NCI-H1417 treated with DMSO at 0.1 percent for 48 hours (cell line): ENCODE data around the gene GUF1.

Experiments
- DNase-seq: peaks from one replicate; lab custom pipeline; 2025; lab: John Stamatoyannopoulos, UW

Gene GUF1, protein sequence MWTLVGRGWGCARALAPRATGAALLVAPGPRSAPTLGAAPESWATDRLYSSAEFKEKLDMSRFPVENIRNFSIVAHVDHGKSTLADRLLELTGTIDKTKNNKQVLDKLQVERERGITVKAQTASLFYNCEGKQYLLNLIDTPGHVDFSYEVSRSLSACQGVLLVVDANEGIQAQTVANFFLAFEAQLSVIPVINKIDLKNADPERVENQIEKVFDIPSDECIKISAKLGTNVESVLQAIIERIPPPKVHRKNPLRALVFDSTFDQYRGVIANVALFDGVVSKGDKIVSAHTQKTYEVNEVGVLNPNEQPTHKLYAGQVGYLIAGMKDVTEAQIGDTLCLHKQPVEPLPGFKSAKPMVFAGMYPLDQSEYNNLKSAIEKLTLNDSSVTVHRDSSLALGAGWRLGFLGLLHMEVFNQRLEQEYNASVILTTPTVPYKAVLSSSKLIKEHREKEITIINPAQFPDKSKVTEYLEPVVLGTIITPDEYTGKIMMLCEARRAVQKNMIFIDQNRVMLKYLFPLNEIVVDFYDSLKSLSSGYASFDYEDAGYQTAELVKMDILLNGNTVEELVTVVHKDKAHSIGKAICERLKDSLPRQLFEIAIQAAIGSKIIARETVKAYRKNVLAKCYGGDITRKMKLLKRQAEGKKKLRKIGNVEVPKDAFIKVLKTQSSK

GRCh38 chr4:44678094-44679041, at the start of gene GUF1:
GUF1 (plus strand) TSS chr4:44678420; CDS start chr4:44678623, 203 bp downstream.
- DNase-seq: peak; percentile 43

- DNase-seq: peak; percentile 42
Measured at GRCh38 chr4:44629280-44629866, 48.8 kb upstream of the GUF1 start.

DNA sequence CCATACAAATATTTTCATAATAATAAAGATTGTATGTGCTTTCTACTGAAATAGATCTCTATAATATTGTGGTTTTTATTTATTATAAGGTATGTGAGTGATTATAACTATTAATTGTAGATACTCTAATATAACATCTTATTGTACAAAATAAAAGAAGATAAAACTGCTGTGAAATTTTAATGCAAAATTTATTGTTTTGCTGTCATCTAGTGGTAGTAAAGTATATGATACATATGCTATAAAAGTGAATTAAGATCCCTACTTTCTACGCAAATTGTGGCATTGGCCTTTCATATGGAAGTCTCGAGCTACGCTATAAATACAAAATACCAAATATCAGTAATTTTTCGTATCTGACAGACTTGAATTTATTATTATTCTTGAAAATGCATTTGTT, 46.1 kb upstream of the GUF1 start:
- DNase-seq: no peak

- no peak for DNase-seq
Measured at GRCh38 chr4:44632733-44633132, 45.5 kb upstream of the GUF1 start.

- DNase-seq: no peak
Measured at GRCh38 chr4:44638091-44638490, 40.1 kb upstream of the GUF1 start.

- DNase-seq: no peak
Measured at GRCh38 chr4:44646151-44646550, 32.1 kb upstream of the GUF1 start.

DNA sequence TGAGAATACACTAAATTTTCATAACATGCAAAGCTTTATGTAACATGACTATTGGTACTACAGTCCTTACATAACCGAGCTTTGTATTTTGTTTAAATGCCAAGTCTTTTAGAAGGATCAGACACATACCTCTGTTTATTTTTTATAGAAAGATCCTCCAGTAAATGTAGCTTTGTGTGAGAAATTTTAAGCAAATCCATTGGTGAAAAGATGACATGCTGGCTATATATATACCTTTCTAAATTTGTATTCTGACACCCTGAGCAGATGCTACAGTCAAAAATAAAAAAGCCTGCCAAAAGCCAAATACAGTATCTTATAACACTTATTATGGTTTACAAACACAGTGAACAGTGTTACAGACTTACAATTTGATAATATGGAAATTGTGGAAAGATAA, 26.8 kb upstream of the GUF1 start, which contains the start of gene YIPF7:
YIPF7 (minus strand) TSS at position 201 of the 400 bp plus-strand sequence. CDS start 1,525 bp downstream, outside the sequence.
- DNase-seq: no peak

GRCh38 chr4:44652002-44652401, 26.2 kb upstream of the GUF1 start:
- DNase-seq: no peak

DNA sequence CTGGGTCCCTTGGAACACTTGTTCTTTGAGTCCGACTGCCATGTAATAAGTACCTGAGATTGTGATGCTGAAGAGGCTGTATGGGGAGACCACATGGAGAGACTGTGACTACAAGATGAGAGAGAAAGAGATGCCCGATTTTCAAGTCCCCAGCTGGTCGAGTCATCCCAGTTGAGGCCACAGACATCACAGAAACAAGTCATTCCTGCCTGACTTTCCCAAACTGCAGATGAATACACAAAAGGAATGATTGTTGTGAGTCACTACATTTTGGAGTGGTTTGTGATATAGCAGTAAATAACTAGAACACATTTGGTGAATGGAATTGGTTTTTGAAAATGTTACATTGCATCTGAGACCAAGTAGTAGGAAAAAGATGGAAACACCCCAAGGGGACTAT, 17.8 kb upstream of the GUF1 start:
- no peak for DNase-seq

- no peak for DNase-seq
Measured at GRCh38 chr4:44661940-44662622, 16.1 kb upstream of the GUF1 start.

DNA sequence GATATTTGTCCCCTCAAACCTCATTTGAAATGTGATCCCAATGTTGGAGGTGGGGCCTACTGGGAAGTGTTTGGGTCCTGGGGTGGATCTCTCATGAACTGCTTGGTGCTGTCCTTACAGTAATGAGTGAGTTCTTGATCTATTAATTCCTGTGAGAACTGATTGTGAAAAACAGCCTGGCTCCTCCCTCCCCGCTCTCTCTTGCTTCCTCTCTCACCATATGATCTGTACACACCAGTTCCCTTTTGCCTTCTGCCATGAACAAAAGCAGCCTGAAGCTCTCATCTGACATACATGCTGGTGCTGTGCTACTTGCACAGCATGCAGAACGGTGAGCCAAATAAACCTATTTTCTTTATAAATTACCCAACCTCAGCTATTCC, 15.6 kb upstream of the GUF1 start:
- no peak for DNase-seq

GRCh38 chr4:44663539-44664263, 14.5 kb upstream of the GUF1 start:
- DNase-seq: no peak

- DNase-seq: no peak
Measured at GRCh38 chr4:44668526-44668925, 9.7 kb upstream of the GUF1 start.

- no peak for DNase-seq
Measured at GRCh38 chr4:44670506-44671199, 7.6 kb upstream of the GUF1 start.

GRCh38 chr4:44671636-44672035, 6.6 kb upstream of the GUF1 start:
- no peak for DNase-seq

- no peak for DNase-seq
Measured at GRCh38 chr4:44674471-44674870, 3.7 kb upstream of the GUF1 start.

DNA sequence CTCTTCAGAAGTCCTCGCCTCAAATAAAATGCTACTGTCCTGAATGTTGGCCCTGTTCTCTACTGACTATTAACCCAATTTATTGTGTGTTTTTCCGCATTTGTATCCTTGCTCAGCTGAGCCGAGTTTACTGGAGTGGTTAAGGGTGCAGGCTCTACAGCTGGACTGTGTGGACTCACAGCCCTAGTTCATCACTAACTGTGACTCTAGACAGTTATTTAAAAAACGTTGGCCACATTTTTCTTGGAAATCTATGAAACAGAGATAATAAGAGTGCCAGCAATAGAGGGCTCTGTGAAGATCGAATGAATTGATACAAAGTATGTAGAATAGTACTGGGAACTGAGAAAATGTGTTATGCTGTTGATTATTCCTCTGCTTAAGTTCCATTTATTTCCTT, 2.9 kb upstream of the GUF1 start:
- no peak for DNase-seq

- DNase-seq: no peak
Measured at GRCh38 chr4:44679060-44679459, 840 bp downstream of the GUF1 start.

- DNase-seq: no peak
Measured at GRCh38 chr4:44684648-44685047, 6.4 kb downstream of the GUF1 start.

DNA sequence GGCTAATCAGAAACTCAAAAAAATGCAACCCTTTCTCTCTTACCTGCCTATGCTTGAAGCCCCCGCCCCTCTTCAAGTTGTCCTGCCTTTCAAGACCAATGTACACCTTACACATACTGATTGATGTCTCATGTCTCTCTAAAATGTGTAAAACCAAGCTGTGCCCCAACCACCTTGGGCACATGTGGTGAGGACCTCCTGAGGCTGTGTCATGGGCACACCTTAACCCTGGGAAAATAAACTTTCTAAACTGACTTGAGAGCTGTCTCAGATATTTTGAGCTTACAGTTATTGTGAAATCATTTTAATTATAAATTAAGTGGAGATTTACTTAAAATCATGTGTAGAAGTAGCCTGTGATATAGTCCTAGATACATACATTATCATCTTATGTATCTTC, 22.2 kb downstream of the GUF1 start:
- no peak for DNase-seq
